Measurements from ENCODE around the gene LPP. TPM values are rescaled to one million over a fixed set of nuclear protein-coding genes. Genes with fewer than 3 reads are reported as not detected.

LPP gene
- total RNA-seq, 1 experiment from 2014 or later, result 120 TPM

DNA sequence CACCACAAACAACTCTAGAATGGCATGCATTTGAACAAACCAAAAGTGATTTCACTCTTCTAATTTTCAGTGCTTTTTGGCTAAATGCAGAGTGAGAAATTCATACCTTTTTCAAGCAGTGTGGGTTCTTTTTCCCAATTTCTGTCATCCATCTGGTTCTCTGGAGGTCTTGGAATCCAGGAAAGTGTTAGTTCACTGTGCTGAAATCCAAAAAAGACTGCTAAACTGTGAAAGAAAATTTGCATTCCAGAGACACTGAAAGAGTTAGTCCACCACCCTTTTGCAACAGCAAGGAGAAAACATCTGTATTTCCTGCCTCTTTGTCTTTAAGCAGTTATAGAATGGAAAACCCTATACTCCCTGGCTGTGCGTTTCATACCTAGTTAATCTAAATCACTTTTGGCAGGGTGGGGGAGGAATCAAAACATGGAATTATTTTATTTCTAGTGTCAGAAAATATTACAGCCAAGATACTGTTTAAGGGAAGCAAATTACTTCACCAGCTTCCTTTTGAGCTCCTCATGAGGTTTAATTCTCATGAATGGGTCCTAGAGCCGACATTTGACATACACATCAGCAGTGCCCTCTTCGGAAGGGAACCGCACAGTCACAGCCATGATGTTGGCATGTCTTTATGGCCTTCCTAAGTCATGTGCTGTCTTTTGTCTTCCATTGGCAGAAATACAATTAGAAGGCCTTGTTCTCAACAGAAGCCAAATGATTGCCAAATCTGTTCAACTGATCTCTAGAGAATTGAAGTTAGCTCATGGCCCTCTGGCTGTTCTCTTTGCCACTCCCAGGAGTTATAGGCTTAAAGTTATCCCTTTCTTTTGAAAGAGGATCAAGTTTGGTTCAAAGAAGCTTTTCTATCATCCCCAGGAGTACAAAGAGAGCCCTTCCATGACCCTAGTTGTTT lies 700.2 kb downstream of the LPP start:
- CTCF ChIA-PET, result interaction anchor here (0.7 kb wide), 1 partner anchor 107 kb away, joined by 4 read pairs; no protein-coding TSS in a partner anchor
- no peaks in the 10 kb centered on the region for H3K9me3 ChIP-seq
- Mint-ChIP-seq H3K36me3 (ENCODE audit: insufficient read depth, unreplicated experiment) (peaks cover 11% of the 10 kb centered on the region), H3K27ac (ENCODE audit: unreplicated experiment) (peak overlapping the region; percentile 14), H3K4me1 (ENCODE audit: low read depth, unreplicated experiment) (peaks cover 15% of the 10 kb centered on the region), H3K9me3 (ENCODE audit: unreplicated experiment) (no peaks in the 10 kb centered on the region), H3K27me3 (ENCODE audit: insufficient read depth, unreplicated experiment) (no peaks in the 10 kb centered on the region), H3K4me3 (ENCODE audit: unreplicated experiment) (no peak overlapping the region)
- intact Hi-C loops (cut with micrococcal nuclease; ENCODE audit: unreplicated experiment), result no loop called here
- no peak for DNase-seq
- TF ChIP-seq CTCF (IDR thresholded peaks at IDR 0.05; ENCODE audit: insufficient read depth in 1 of 2, low read depth in 1 of 2, low read length in 1 of 2, severe bottlenecking in 1 of 2, unreplicated experiment in 1 of 2), result no peak
- no TSS peak for BruUV-seq (replicated peaks)
- no peaks in the 10 kb centered on the region for H3K4me1 ChIP-seq
- no peak overlapping the region for H3K4me3 ChIP-seq (ENCODE audit: low read depth, low read length)
- no peaks in the 10 kb centered on the region for H3K27me3 ChIP-seq (replicated peaks; ENCODE audit: control insufficient read depth, insufficient read depth, low read length)
- H3K36me3 ChIP-seq (ENCODE audit: control insufficient read depth, insufficient read depth, low read length), result no peaks in the 10 kb centered on the region
- POLR2A ChIA-PET, result interaction anchor here (0.6 kb wide), 1 partner anchor 165 kb away, joined by 9 read pairs; no protein-coding TSS in a partner anchor

DNA sequence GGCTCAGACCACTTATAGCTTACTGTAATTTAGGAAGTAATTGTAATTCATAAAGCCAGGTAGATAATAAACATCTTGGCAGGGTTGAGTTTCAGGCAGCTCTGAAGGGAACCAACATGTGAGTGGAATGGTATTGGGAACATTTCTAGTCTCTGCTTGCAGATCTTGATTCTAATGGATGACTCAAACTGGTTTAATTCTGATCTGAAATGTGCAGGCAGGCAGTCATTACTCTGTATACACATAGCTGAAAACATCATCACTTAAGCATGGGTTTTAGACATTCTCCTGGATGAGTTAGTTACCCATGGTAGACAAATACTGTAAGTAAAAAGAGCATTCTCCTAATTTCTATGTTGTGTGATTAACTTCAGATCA lies 700.8 kb downstream of the LPP start:
- Histone ChIP-seq H3K4me3 (ENCODE audit: low read depth, low read length) (no peak overlapping the region), H3K36me3 (ENCODE audit: control insufficient read depth, insufficient read depth, low read length) (no peaks in the 10 kb centered on the region), H3K27me3 (replicated peaks; ENCODE audit: control insufficient read depth, insufficient read depth, low read length) (no peaks in the 10 kb centered on the region), H3K9me3 (no peaks in the 10 kb centered on the region), H3K4me1 (no peaks in the 10 kb centered on the region)
- BruUV-seq (replicated peaks), result no TSS peak
- H3K4me1 Mint-ChIP-seq (ENCODE audit: low read depth, unreplicated experiment), result peaks cover 15% of the 10 kb centered on the region
- no peak for DNase-seq
- no peak for TF ChIP-seq CTCF (IDR thresholded peaks at IDR 0.05; ENCODE audit: insufficient read depth in 1 of 2, low read depth in 1 of 2, low read length in 1 of 2, severe bottlenecking in 1 of 2, unreplicated experiment in 1 of 2)
- POLR2A ChIA-PET, result no interaction called here
- no peak overlapping the region for H3K4me3 Mint-ChIP-seq (ENCODE audit: unreplicated experiment)
- H3K36me3 Mint-ChIP-seq (ENCODE audit: insufficient read depth, unreplicated experiment), result peaks cover 11% of the 10 kb centered on the region
- H3K27me3 Mint-ChIP-seq (ENCODE audit: insufficient read depth, unreplicated experiment), result no peaks in the 10 kb centered on the region
- H3K9me3 Mint-ChIP-seq (ENCODE audit: unreplicated experiment), result no peaks in the 10 kb centered on the region
- no peak overlapping the region for H3K27ac Mint-ChIP-seq (ENCODE audit: unreplicated experiment)
- CTCF ChIA-PET, result no interaction called here
- intact Hi-C loops (cut with micrococcal nuclease; ENCODE audit: unreplicated experiment), result no loop called here

GRCh38 chr3:188855675-188856074 lies 701.7 kb downstream of the LPP start:
- POLR2A ChIA-PET, result no interaction called here

More at GRCh38 chr3:188855675-188856074, 701.7 kb downstream of the LPP start:
- BruUV-seq (replicated peaks), result no TSS peak
- H3K27ac Mint-ChIP-seq (ENCODE audit: unreplicated experiment), result peak overlapping the region; percentile 58
- H3K27me3 Mint-ChIP-seq (ENCODE audit: insufficient read depth, unreplicated experiment), result no peaks in the 10 kb centered on the region
- CTCF ChIA-PET, result no interaction called here
- no peaks in the 10 kb centered on the region for H3K27me3 ChIP-seq (replicated peaks; ENCODE audit: control insufficient read depth, insufficient read depth, low read length)
- intact Hi-C loops (cut with micrococcal nuclease; ENCODE audit: unreplicated experiment), result no loop called here
- no peak overlapping the region for H3K4me3 ChIP-seq (ENCODE audit: low read depth, low read length)
- H3K36me3 Mint-ChIP-seq (ENCODE audit: insufficient read depth, unreplicated experiment), result peaks cover 11% of the 10 kb centered on the region
- H3K9me3 Mint-ChIP-seq (ENCODE audit: unreplicated experiment), result no peaks in the 10 kb centered on the region
- H3K9me3 ChIP-seq, result no peaks in the 10 kb centered on the region
- DNase-seq, result no peak
- no peaks in the 10 kb centered on the region; the same call in 1 of the 2 replicates for H3K4me1 ChIP-seq
- no peak overlapping the region for H3K4me3 Mint-ChIP-seq (ENCODE audit: unreplicated experiment)
- peaks cover 15% of the 10 kb centered on the region for H3K4me1 Mint-ChIP-seq (ENCODE audit: low read depth, unreplicated experiment)
- no peaks in the 10 kb centered on the region for H3K36me3 ChIP-seq (ENCODE audit: control insufficient read depth, insufficient read depth, low read length)
- TF ChIP-seq CTCF (IDR thresholded peaks at IDR 0.05; ENCODE audit: insufficient read depth in 1 of 2, low read depth in 1 of 2, low read length in 1 of 2, severe bottlenecking in 1 of 2, unreplicated experiment in 1 of 2), result no peak

Data from Caco-2 (cell line).